HL-60/S4 (cell line): Measurements from ENCODE around the gene GLIPR1.

Experiments used
- in situ Hi-C: fragments of 300-500 bp; cut with MboI; formaldehyde crosslinking; loops from 2 replicates; pipeline ENCODE4 v1.14.3; 2022; ENCODE audit warnings: low sequenced_read_pairs

Gene GLIPR1

DNA sequence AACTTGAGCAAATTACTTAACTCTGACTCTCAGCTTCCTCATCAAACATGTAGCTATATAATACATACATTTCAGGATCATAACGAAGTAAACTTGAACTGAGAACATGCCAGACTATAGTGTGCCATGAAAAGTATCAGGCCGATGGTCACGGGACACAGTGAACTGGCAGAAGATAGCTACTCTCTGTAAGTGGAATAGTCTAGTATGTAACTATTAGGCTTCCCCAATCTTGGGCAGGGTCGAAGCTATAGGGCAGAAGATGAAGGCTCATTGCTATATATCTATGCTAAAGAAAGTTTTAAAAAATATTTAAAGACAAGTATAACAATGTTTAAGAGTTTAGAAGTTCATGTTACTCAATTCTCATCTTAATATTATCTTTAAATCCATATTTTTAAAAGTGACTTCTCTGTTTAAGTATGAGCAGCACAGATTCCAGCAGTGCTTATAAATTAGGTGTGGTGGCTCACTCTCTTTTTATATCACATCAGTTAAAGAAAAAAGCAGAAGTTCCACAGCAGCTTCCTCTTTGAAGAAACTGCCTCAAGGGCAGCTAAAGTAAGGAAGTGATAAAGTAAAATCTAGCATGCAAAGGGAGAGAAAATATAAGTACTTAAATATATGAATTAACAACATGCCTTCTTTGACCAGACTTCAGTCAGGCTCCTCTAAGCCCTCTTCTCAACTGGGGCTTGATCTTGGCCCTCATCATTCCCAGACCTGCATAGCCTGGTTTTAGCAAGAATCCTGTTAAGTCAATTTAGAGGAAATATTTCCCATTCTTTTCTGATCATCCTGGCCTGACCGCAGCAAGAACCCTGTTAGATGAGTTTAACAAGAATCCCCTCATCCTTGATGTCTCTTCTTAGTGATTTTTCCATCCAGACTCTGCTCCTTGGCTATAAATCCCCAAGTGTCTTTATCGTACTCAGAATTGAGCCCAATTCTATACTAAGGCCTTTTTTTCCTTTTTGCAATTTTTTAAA lies 8.4 kb upstream of the GLIPR1 start:
- in situ Hi-C loops, result no loop called here

DNA sequence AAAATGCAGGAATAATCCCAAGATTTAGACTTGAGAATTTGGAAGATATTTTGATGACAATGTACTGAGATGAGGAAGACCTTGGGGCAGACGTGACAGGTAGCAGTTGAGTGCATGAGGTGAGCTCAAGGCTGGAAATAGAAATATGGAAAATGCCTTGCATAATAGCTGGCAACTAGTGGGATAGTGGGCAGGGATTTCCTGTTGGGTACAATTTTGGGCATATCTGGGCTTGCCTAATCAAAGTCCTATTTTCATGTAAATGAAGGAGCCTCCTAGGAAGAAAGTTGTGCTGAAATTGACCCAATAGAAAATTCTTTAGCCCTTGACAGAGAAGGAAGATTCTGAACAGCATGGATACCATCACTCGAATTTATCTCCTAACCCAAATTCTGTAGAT lies 6.4 kb upstream of the GLIPR1 start:
- in situ Hi-C loops, result no loop called here

DNA sequence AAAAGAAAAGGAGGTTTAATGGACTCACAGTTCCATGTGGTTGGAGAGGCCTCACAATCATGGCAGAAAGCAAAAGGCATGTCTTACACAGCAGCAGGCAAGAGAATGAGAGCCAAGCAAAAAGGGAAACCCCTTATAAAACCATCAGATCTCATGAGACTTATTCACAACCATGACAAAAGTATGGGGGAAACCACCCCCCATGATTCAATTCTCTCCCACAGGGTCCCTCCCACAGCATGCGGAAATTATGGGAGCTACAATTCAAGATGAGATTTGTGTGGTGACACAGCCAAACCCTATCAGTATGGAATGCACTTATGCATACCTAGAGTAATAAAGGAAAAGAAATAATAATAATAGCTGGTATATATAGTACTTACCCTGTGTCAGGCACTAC lies 4.5 kb upstream of the GLIPR1 start:
- in situ Hi-C loops, result no loop called here

DNA sequence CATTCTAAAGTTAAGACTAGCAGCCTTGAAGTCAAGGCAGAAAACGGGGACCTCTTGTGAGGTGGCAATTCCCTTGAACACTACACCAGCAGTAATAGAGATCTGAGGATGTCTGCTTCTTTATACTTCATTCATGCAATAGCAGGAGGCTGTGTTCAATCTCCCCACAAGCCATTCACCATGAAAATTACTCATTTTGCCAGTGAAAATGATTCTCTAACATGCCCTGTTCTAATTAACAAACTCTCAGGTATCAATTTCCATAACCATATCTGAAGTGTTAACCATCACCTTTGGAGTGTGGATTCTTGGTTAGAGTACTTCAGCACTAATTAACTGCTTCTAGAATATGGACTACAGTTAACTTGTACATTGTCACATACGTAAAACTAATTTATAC lies 3.4 kb upstream of the GLIPR1 start:
- in situ Hi-C loops, result no loop called here

DNA sequence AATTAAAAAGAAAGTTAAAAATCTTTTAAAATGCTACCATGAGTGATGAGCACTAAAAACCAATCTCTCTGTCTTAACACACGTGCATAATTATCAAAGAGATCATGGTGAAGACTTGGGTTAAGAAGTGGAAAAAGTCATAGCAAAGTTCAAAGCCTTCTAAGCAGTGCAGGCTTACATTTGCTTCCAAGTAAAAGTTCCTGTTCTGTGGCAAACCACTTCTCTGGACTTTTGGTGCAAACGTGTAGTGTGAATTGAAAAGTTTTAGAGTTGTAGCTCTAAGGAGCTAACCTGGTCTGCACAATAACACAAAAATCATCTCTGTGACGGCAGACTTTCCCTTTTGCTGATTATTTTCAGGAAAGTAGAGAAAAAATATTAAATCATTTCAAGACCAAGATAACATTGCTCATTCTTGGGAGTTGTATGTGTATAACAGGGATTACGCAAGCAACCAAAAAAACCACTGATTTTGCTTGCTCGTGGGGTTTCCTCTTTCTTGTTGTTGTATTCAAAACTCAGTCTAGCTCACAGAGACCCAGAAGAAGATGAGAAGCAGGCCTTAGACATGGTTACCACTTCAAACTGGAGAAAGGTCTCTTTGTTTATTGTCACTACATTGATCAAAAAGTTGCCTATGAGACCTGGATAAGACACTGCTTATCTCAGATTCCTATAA lies 2.3 kb upstream of the GLIPR1 start:
- in situ Hi-C loops, result no loop called here

DNA sequence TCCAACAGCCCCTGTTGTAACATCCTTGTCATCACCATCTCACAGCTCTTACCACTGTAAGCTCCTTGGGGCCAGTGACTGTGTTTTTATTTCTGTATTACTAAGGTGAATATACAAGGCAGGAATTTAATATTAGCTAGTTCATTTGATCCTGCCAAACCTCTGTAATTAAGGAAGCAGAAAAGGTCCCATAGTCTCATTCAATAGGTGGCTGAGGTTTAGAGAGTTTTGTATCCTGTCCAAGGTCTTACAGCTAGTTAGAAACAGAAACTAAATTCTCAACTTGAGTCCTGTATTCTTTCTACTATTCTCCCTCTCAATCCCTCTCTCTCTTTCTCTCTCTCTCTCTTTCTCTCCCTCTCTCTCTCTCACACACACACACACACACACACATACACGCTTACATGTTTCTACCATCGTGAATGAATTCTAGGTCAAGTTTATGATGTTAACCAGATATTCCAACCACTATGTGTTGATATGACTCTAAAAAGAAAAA lies 543 bp upstream of the GLIPR1 start:
- in situ Hi-C loops, result loop anchor here (10.0 kb wide), 1 partner anchor 145 kb away; the partner anchor contains the start of genes CAPS2 and GLIPR1L1

DNA sequence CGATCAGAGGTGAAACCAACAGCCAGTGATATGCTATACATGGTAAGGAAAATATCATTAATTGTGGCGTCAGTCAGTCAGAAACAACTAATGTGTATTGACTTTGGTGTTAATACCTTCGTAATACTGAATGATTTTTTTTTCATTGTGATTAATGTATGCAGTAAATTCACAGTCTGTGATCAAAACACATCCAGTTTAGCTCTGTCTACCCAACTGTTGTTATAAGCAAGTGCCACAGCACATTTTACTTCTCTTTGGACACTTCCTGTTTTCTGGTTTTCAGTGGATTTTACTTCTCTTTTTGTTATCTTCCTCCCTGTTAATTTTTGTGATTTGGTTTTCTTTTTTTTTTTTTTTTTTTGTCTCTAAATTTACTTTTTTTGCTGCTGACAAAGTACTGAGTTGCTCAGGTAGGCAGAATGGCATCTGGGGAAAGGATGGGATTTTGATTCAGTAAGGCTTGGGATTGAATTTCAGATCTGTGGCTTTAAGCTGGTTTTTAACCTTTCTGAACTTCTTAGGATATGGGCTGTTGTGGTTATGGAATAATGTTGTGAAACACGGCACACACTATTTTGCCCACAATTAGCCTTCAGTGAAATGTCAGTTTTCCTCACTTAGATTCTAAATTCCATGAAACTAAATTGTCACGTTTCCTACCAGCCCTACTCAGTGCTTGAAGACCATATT lies 604 bp downstream of the GLIPR1 start:
- in situ Hi-C loops, result loop anchor here (10.0 kb wide), 1 partner anchor 146 kb away; the partner anchor contains the start of genes CAPS2 and GLIPR1L1

DNA sequence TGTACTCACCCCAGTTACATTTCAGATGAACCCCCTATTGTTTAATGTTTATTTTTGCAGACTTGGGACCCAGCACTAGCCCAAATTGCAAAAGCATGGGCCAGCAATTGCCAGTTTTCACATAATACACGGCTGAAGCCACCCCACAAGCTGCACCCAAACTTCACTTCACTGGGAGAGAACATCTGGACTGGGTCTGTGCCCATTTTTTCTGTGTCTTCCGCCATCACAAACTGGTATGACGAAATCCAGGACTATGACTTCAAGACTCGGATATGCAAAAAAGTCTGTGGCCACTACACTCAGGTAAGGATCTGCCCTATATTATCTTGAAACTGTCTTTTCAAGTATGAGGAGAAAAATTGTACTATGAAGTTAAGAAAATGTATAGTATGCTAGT lies 1.2 kb downstream of the GLIPR1 start:
- in situ Hi-C loops, result loop anchor here (10.0 kb wide), 1 partner anchor 147 kb away; the partner anchor contains the start of genes CAPS2 and GLIPR1L1

DNA sequence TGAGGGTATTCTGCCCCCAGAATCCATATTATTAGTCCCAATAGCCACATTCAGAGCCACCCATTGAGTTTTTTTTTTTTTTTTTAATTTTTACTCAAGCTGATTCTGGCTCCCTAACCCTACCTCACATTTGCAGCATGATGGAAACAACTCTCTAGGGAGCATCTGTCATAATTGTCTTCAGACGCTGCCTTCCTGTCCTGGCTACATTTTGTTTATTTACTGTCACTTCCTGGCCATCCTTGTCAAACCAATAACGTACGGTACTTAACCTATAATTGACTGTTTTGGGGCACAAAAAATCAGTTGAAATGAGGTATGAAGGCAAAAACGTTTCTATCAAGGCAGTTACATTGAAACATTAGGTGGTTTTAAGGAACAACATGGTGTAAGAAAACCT lies 2.1 kb downstream of the GLIPR1 start:
- in situ Hi-C loops, result loop anchor here (10.0 kb wide), 1 partner anchor 148 kb away; the partner anchor contains the start of genes CAPS2 and GLIPR1L1

DNA sequence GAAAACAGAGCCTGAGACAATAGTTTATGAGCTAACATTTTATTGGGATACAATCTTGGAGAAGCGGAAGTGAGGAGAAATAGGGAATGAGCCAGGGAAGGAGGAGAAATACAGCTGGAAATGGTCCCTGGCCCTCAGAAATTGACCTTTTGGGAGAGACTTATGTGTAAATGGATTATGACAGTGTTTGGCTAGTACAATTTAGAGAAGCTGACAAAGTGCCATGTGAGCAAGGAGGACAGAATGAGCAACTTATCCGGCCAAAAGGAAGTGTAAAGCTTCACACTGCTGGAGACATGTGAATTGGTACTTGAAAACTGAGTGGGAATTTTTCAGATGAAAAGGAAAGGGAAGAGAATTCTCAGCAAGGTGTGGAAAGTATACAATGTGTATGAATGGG lies 2.9 kb downstream of the GLIPR1 start:
- in situ Hi-C loops, result loop anchor here (10.0 kb wide), 1 partner anchor 149 kb away; the partner anchor contains the start of genes CAPS2 and GLIPR1L1

DNA sequence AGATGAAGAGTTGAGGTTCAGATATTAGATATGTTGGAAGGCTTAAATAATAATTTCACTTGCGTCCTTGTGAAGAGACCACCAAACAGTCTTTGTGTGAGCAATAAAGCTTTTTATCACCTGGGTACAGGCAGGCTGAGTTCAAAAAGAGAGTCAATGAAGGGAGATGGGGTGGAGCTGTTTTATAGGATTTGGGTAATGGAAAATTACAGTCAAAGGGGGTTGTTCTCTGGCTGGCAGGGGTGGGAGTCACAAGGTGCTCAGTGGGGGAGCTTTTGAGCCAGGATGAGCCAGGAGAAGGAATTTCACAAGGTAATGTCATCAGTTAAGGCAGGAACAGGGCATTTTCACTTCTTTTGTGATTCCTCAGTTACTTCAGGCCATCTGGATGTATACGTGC lies 3.9 kb downstream of the GLIPR1 start:
- in situ Hi-C loops, result loop anchor here (10.0 kb wide), 1 partner anchor 150 kb away; the partner anchor contains the start of genes CAPS2 and GLIPR1L1

DNA sequence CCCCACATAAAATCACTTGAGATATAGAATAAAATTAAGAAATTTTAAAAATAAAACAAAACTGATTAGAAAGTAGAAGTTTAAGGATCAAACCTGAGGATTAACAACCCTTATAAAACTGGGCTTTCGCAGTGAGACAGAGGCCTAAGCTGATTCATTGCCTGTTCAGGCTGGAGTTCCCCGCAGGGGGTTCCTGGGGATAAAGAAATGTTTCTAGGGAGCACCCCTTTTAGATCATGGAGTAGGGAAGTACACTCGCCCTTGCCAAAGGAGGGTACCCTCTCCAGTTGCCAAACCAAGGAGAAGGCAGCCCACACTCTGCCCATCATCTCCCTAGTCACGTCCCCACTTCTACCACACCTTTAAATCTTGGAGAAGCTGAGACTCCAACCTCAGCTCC lies 6.8 kb downstream of the GLIPR1 start:
- in situ Hi-C loops, result loop anchor here (10.0 kb wide), 1 partner anchor 153 kb away; the partner anchor contains the start of genes CAPS2 and GLIPR1L1

DNA sequence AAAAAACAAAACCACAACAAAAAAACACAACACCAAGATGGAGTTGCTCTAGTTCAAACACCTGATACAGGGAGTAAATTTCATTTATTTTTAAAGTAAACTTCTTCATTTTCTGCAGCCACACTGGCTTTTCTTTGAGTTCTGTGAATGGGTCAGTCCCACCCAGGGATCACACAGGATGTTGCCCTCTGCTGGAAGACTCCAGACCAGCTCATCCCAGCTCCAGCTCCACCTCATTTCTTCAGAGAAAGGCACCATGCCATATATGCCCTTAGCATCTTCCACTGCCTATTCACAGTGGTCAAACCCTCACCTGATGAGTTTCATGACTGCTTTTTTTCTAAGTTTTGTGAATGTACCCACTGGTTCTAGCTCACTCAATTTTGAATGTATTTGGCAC lies 8.0 kb downstream of the GLIPR1 start:
- in situ Hi-C loops, result loop anchor here (10.0 kb wide), 1 partner anchor 154 kb away; the partner anchor contains the start of genes CAPS2 and GLIPR1L1

DNA sequence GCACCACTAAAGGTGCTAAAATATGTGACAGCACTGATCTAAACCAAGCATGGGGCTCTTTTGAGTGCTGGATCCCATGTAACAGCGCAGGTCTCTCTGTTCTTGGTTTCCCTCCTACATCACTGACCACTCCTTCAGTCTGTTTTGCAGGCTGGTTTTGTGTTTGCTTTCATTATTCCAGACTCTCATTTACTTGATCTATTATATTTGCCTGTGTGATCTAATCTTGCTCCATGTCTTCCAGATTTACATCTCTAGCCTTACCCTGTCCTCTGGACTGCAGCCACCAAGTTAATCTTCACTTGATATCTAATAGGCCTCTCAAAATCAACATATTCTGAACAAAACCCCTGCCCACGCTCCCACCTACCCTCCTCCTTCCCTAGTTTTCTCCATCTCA lies 8.6 kb downstream of the GLIPR1 start:
- in situ Hi-C loops, result loop anchor here (10.0 kb wide), 1 partner anchor 154 kb away; the partner anchor contains the start of genes CAPS2 and GLIPR1L1

DNA sequence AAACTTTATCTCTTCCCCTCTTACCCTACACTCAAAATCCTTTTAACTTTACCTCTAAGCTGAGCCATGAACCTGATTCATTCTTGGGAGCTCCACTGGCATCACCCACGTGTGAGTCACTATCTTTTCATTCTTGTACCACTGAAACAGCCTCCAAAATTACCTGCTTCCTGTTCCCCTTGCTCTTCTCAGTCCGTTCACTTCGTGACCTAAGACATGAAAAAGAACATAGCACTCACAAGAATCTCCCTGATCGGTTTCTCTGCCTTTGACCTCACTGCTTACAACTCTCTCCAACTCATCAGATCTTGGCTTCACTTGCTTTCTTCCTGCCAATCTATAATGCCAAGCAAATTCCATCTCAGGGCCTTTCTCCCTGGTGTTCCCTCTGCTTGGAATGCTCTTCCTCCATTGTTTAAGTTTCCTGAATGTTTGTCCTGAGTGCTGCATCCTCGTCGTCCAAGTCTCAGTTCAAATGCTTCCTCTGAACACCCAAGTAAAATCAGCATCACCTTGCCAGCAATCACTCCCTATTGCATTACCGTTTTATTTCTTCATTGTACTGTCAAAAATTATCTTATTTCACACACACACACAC lies 9.2 kb downstream of the GLIPR1 start:
- in situ Hi-C loops, result loop anchor here (10.0 kb wide), 1 partner anchor 155 kb away; the partner anchor contains the start of genes CAPS2 and GLIPR1L1

DNA sequence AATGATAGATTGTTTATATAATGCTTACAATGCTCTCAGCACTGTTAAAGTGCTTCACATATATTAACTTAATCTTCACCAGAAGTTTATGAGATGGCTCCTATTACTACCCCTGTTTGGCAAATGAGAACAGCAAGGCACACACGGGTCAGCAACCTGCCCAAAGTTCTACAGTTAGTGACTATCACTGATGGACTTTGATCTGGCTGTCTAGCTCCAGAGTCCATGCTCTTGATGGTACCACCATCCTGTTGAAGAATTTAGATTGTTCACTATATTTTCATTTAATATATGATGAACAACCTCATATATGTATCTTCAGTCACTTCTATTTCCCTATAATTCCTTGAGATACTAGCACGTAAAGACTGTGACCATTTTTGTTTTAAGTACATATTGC lies 10.6 kb downstream of the GLIPR1 start:
- in situ Hi-C loops, result no loop called here

DNA sequence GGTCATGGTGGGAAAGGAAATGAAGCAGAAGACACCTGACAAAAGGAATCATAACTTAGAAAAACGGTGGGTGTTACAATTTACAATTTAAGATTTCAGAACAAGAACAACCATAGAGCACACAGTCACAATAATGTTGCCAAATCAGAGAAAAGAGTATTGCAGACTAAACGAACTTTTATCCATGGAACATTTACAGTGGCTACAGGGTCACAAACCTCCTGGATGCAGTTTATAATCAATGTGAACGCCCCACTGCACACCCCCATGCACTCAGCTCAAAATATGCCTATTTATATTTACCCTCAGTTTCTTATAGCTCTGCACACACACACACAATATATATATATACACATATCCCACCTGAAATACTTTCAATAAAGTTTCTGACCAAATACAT lies 22.9 kb downstream of the GLIPR1 start:
- in situ Hi-C loops, result loop anchor here (25.0 kb wide), 1 partner anchor 834 kb away; the partner anchor contains the start of gene BBS10

DNA sequence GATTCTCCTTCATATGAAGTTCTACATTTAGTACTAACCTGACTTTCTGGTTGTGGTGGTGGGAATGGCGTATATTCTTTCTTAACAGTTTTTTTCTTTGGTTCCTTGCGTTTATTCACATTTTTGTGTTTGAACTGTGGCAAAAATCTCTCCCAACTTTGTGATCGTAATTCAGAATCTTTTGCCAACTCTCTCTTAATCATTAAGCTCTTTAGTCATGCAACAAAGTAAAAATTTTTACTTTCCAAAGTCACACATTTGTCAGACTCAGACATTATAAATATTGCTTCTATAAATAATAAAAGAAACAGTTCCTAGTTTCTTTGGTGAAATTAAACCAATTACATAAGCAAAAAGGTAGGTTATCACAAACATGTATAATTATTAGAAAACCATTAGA lies 23.3 kb downstream of the GLIPR1 start:
- in situ Hi-C loops, result loop anchor here (25.0 kb wide), 1 partner anchor 833 kb away; the partner anchor contains the start of gene BBS10

DNA sequence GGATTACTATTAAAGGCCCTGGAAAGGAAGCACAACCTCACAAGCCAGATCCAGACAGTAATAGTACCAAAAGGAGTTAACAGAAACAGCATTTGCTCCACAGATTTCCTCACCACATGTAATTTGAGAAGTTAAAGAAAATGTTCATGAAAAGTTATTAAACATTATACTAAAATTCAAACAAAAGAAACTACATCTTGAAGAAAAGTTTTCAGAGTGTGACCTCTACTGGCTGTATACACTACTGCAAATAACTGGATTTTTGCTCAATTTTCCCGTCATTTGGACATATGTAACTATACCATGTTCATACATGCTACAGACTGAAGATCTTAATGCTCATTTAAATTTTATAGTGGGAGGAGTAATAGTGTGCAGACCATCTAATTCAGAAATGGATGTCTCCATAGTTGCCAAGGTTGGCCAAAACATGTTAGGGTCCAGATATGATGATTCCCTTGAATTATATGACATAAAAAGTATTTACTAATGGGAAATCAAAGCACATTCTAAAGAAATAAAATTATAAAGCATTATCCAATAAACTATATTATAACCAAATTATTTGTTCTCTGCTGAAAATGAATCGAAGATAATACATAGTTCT lies 25.3 kb downstream of the GLIPR1 start:
- in situ Hi-C loops, result loop anchor here (25.0 kb wide), 1 partner anchor 831 kb away; the partner anchor contains the start of gene BBS10
